Lung (tissue), 12 donors: ENCODE data around the gene FGFR1OP2. TPM values are rescaled to one million over a fixed set of nuclear protein-coding genes. Genes with fewer than 3 reads are reported as not detected.

Source experiments
- ATAC-seq: fragments of 200-7000 bp; cut with Tn5 transposase; one replicate; pipeline ENCODE4 v1.9.1; 2020; ENCODE audit warnings: moderate number of reproducible peaks; ENCODE audit not compliant: insufficient read depth, low FRiP score
- DNase-seq, 3 donors: peaks; one replicate each; pipeline ENCODE4 v3.0.0-alpha.2; 2013 to 2017
- H3K27ac ChIP-seq, 2 donors: one replicate each; pipeline ENCODE4 v1.5.1; 2013; ENCODE audit warnings: mild to moderate bottlenecking in 2 of 2, moderate library complexity in 2 of 2, control low read depth in 1 of 2, inconsistent platforms in 1 of 2, low read depth in 1 of 2, low read length in 1 of 2
- H3K27me3 ChIP-seq, 3 donors: one replicate each; pipeline ENCODE4 v1.5.1; 2013; ENCODE audit warnings: low read length in 2 of 3; ENCODE audit not compliant: control insufficient read depth in 3 of 3, insufficient read depth in 3 of 3
- H3K36me3 ChIP-seq, 4 donors: one replicate each; pipeline ENCODE4 v1.5.1; 2013; ENCODE audit warnings: low read length in 4 of 4, mild to moderate bottlenecking in 1 of 4, moderate library complexity in 1 of 4; ENCODE audit not compliant: control insufficient read depth in 4 of 4, insufficient read depth in 4 of 4
- H3K4me1 ChIP-seq, 5 donors: one replicate each; pipeline ENCODE4 v1.5.1; 2013; ENCODE audit warnings: low read length in 5 of 5, mild to moderate bottlenecking in 2 of 5, moderate library complexity in 1 of 5; ENCODE audit not compliant: control insufficient read depth in 5 of 5, insufficient read depth in 5 of 5
- H3K4me3 ChIP-seq: one replicate; pipeline ENCODE4 v1.5.1; 2013; ENCODE audit warnings: mild to moderate bottlenecking, control low read depth, moderate library complexity
- H3K9ac ChIP-seq, 2 donors: one replicate each; pipeline ENCODE4 v1.5.1; 2013; ENCODE audit warnings: low read length in 2 of 2, control low read depth in 1 of 2; ENCODE audit not compliant: insufficient read depth in 1 of 2
- H3K9me3 ChIP-seq, 4 donors: one replicate each; pipeline ENCODE4 v1.5.1; 2013; ENCODE audit warnings: low read length in 3 of 4, mild to moderate bottlenecking in 1 of 4, moderate library complexity in 1 of 4; ENCODE audit not compliant: control insufficient read depth in 4 of 4, insufficient read depth in 3 of 4
- CTCF ChIP-seq: IDR thresholded peaks from 2 replicates; pipeline ENCODE4 v1.5.1; 2012; ENCODE audit warnings: mild to moderate bottlenecking; ENCODE audit errors: control extremely low read depth, extremely low read depth
- WGBS, 2 donors: extraction: QIAGEN DNeasy Blood & Tissue Kit; methylation state at CpG; one replicate each; pipeline ENCODE4 v1.1.7; 2013; 5-methylcytosine and 5-hydroxymethylcytosine counted together
- polyA plus RNA-seq, 2 donors: library from polyadenylated mRNA; stranded (reverse); fragments of 200-250 nt; gene quantifications; one replicate each; pipeline ENCODE4 v1.2.1, GENCODE V29; 2013
- total RNA-seq, 2 donors: library from RNA; depleted of rRNA in 1 of 2; stranded (reverse); fragments of >200 nt in 1 of 2; gene quantifications; one replicate each; pipeline ENCODE4 v1.2.1, GENCODE V29; 2014 to 2021
- donor health status: control.
- donor health status: control.
- donor health status: Bipolar disorder and iron deficiency.
- donor health status: healthy.
- donor health status: DM: yes; HTN: yes; CAD: no.

Gene FGFR1OP2
- total and polyA plus RNA-seq, 4 donors = 32.8 to 110 (median 39.2) TPM

- peaks cover 0 to 2% (median 0%) of the 10 kb centered on the region in 4 donors for H3K9me3 ChIP-seq
- no peak overlapping the region for H3K27ac ChIP-seq
- ATAC-seq (no peak), DNase-seq (no peak)
- H3K9ac ChIP-seq = no peak overlapping the region
- H3K27me3 ChIP-seq = no peaks in the 10 kb centered on the region
- H3K36me3 ChIP-seq = peaks cover 3 to 20% (median 9%) of the 10 kb centered on the region in 4 donors
- TF ChIP-seq CTCF = no peak
- H3K4me3 ChIP-seq = no peak overlapping the region
- peaks cover 0 to 10% (median 6%) of the 10 kb centered on the region in 5 donors for H3K4me1 ChIP-seq
- 94 to 95% methylated on average over 4 of the region's 4 CpGs for WGBS, 2 donors
Measured at GRCh38 chr12:26991826-26992225, 53.6 kb downstream of the FGFR1OP2 start.

GRCh38 chr12:26994109-26994508 is 55.8 kb downstream of the FGFR1OP2 start:
- no peak overlapping the region for H3K27ac ChIP-seq
- no peak overlapping the region for H3K4me3 ChIP-seq
- no peaks in the 10 kb centered on the region for H3K27me3 ChIP-seq
- H3K9ac ChIP-seq = no peak overlapping the region
- no peak for TF ChIP-seq CTCF
- peaks cover 6 to 20% (median 11%) of the 10 kb centered on the region in 4 donors for H3K36me3 ChIP-seq
- H3K9me3 ChIP-seq = peaks cover 0 to 2% (median 0%) of the 10 kb centered on the region in 4 donors
- ATAC-seq (no peak), DNase-seq (no peak)
- H3K4me1 ChIP-seq = no peaks in the 10 kb centered on the region
- 99 to 100% methylated on average over 1 of the region's 1 CpG for WGBS, 2 donors

GRCh38 chr12:26995706-26996105 is 57.4 kb downstream of the FGFR1OP2 start:
- Histone ChIP-seq H3K27ac (no peak overlapping the region), H3K9ac (no peak overlapping the region), H3K27me3 (no peaks in the 10 kb centered on the region), H3K4me3 (no peak overlapping the region), H3K4me1 (no peaks in the 10 kb centered on the region), H3K36me3 (peaks cover 4 to 21% (median 12%) of the 10 kb centered on the region in 4 donors), H3K9me3 (no peaks in the 10 kb centered on the region)
- ATAC-seq = no peak
- no peak for TF ChIP-seq CTCF
- WGBS, 2 donors = 89 to 98% methylated on average over 2 of the region's 2 CpGs
- DNase-seq = no peak

DNA sequence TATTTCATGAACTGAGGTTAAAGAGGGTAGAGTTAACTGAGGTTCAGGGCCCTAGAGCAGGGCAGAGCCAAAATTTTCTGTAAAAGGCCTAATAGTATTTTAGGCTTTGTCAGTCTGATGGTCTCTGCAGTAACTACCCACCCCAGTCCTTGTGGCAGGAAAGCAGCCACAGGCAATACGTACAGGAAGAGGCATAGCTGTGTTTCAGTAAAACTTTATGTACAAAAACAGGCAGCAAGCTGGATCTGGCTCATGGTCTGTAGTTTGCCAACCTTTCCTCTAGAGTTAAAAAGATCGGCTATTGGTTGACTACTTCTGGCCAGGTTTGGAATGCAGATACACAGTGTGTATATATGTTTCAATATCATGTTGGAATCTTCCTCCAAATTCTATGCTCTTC is 58.7 kb downstream of the FGFR1OP2 start:
- no peak overlapping the region for H3K4me3 ChIP-seq
- ATAC-seq (no peak), DNase-seq (no peak)
- H3K27me3 ChIP-seq = no peaks in the 10 kb centered on the region
- H3K4me1 ChIP-seq = peaks cover 0 to 2% (median 0%) of the 10 kb centered on the region in 5 donors
- H3K27ac ChIP-seq = no peak overlapping the region
- peaks cover 6 to 21% (median 11%) of the 10 kb centered on the region in 4 donors for H3K36me3 ChIP-seq
- no peak for TF ChIP-seq CTCF
- 44 to 77% methylated on average over 2 of the region's 2 CpGs for WGBS, 2 donors
- H3K9ac ChIP-seq = no peak overlapping the region
- no peaks in the 10 kb centered on the region for H3K9me3 ChIP-seq
